Astrocyte of the spinal cord (primary cell): ENCODE data around the gene SNX14.

ENCODE experiments used
- DNase-seq: peaks from one replicate; pipeline ENCODE4 v3.0.0; 2011; ENCODE audit warnings: low read depth, low spot score
- H3K4me3 ChIP-seq: 2 replicates; pipeline ENCODE4 v1.5.1; 2011; ENCODE audit warnings: low read depth, mild to moderate bottlenecking, low read length, moderate library complexity
- in situ Hi-C: cut with HindIII; loops from 2 replicates; pipeline ENCODE4 v1.10.0; 2017; ENCODE audit warnings: low sequenced_read_pairs
- TF ChIP-seq, protein P1 (sequence below): IDR thresholded peaks from 2 replicates; pipeline ENCODE4 v1.5.1; 2012; ENCODE audit warnings: low read depth, mild to moderate bottlenecking, low read length, inconsistent platforms

The SNX14 gene

DNA sequence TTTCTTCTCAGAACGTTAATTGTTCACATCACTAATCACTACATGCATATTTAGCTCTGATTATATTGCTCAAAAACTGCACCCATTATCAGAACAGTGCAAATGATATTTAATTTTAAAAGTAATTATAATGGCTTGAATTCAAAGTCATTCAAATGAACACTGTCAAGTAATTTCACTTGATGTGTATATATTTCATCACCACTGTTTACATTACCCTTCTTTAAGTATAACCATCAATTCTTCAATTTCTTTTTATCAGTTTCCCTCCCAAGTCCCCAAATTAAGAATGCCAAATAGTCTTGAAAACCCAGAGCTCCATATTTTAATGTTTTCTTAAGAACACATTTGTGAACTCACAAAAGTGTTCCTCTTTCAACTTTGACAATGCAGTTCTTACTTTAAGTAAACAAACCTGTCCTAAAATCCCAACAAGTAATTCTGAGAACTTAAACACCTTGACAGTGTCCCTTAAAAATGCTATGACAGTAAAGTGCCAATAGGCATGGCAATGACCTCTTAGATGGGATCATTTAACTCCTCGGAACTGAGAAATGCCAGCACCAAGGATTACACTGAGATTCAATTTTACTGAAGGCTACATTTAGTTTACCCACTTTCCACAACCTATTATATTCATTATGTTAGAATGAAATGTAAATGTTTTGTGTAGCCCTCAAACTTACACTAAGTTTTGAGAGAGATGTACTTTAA is 16.7 kb upstream of the SNX14 start:
- no peak for DNase-seq
- TF ChIP-seq, protein P1, sequence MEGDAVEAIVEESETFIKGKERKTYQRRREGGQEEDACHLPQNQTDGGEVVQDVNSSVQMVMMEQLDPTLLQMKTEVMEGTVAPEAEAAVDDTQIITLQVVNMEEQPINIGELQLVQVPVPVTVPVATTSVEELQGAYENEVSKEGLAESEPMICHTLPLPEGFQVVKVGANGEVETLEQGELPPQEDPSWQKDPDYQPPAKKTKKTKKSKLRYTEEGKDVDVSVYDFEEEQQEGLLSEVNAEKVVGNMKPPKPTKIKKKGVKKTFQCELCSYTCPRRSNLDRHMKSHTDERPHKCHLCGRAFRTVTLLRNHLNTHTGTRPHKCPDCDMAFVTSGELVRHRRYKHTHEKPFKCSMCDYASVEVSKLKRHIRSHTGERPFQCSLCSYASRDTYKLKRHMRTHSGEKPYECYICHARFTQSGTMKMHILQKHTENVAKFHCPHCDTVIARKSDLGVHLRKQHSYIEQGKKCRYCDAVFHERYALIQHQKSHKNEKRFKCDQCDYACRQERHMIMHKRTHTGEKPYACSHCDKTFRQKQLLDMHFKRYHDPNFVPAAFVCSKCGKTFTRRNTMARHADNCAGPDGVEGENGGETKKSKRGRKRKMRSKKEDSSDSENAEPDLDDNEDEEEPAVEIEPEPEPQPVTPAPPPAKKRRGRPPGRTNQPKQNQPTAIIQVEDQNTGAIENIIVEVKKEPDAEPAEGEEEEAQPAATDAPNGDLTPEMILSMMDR: no peak
- in situ Hi-C loops: no loop called here

DNA sequence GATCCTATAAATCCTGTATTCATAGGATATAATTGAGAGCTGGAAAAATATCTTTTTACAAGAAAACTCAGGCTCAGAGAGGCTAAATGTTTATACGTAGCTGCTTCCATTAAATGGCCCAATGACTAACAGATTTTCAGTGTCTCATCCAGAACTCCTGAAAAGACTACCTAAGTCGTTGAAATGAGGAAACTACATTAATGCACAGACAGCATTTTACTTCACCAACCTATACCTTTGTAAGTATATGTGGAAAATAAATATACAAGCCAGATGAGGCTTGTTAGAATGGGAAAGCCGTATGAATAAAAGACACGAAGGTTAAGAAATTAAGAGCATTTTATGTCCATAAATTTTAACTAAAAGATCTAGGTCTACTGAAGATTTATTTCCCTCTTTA is 8.4 kb upstream of the SNX14 start:
- DNase-seq: no peak
- in situ Hi-C loops: no loop called here
- no peak overlapping the region for H3K4me3 ChIP-seq
- TF ChIP-seq, protein P1: no peak

More for the DNA sequence above, 16.7 kb upstream of the SNX14 start:
- no peak overlapping the region for H3K4me3 ChIP-seq

DNA sequence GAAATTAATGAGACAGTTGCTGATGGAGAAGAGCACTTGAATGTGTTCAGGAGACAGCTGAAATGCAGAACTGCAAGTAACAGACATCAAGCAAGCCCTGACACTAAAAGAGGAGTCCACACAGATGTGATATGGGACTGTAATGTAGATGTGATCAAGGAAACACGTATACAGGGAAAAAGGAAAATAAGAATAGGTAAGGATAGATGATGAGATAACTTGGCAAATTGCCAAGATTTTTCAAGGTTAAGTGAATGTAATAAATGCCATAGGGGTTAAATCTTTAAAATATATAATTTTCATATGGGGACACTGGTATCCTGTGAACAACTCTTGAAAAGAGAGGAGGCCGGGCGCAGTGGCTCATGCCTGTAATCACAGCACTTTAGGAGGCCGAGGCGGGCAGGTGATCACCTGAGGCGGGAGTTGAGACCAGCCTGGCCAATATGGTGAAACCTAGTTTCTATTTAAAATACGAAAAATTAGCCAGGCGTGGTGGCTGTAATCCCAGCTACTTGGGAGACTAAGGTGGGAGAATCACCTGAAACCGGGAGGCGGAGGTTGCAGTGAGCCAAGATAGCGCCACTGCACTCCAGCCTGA is 7.2 kb upstream of the SNX14 start:
- no peak overlapping the region for H3K4me3 ChIP-seq
- in situ Hi-C loops: no loop called here
- TF ChIP-seq, protein P1: no peak
- no peak for DNase-seq

DNA sequence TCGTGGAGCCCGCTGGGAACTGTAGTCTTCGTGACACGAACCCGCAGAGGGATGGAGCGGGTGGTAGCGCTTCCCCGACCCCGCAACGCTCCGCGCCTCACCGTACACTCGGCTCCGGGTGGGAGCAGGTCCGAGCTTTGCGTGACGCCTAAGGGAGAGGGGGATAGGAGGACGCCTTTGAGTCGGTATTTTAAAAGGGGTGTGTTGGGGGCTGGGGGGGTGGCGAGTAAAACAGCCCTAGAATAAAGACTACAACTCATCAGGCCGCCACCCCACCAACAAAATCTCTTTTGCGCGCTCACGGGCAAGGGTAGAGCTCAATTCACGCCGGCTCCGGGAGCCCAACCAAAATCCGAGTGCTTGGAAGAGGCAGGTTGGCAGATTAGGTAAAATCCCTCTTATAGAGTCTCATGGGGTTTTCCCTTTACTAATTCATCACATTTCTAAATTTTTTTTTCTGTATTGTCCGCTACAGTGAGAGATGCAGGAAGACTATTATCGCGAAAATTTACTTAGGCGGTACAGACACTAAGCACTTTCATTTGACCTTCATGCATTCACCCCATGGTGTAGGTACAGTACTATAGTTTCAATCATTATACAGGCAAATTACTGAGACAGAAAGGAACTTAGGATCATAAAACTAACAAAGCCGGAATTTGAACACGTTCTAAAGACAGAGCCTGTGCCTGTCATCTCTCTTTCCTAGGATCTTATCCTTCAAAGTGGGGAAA is 706 bp upstream of the SNX14 start:
- no peak for DNase-seq
- in situ Hi-C loops: no loop called here
- H3K4me3 ChIP-seq: peak overlapping the region; percentile 79
- TF ChIP-seq, protein P1: no peak

DNA sequence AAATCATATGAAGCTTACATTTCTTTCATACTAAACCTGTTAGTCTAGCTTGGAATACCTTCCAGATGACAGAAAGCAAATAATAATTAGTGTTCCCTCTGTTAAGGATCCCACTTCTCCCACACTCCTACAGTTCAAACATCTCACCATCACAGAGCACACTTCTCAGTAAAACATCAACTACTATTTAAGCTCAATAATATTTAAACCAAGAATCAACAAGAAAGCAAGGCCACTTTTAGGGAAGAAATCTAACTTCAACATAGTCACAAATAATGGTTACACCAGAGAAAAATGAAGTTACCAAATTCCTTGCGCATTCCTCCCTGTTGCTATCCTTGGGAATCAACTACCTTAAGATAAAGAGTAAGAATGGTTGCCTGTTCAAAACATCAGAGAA is 1.6 kb downstream of the SNX14 start:
- TF ChIP-seq, protein P1: no peak
- DNase-seq: no peak
- no peak overlapping the region for H3K4me3 ChIP-seq
- in situ Hi-C loops: no loop called here

DNA sequence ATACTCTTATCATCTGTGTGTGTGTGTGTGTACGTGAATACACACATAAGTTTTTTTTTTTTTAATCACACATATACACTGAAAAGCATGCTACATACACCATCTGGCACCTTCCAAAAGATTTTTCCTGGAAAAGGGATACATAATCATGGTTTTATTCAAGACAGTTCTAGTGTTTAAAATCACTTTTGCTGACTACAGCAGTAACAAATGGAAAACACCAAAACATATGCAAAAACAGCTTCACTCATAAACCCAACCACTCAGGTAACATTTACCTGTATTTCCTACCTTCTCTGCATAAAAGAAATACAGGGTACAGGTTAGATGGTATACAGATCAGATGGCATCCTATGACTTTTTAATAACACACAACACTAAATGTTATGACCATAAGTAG is 2.5 kb downstream of the SNX14 start:
- DNase-seq: no peak
- in situ Hi-C loops: no loop called here
- TF ChIP-seq, protein P1: no peak
- no peak overlapping the region for H3K4me3 ChIP-seq
